ENCODE measurements around the gene PDCD4.
A peak's percentile ranks its signal among the peaks of the same experiment; 100 is the strongest.

Gene PDCD4

DNA sequence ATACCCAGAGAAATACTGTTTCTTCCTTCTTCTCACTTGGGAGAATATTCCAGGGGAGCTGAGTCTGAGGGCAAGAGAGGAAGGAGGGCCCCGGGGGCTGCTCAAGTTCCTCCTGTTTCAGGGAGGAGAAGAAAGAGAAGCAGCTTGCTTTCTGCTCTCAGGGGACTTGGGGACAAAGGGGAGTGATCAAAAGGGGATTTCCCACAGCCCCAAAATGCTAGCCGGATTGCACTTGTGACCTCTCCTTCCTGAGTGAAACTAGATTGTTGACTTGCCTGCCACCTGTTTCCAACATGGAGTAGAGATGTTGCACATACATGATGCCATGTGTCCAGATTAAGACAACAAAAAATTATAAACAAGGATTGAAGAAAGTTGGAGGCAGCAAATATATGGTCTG, 28.7 kb upstream of the PDCD4 start:
- DNase-seq = no peak

DNA sequence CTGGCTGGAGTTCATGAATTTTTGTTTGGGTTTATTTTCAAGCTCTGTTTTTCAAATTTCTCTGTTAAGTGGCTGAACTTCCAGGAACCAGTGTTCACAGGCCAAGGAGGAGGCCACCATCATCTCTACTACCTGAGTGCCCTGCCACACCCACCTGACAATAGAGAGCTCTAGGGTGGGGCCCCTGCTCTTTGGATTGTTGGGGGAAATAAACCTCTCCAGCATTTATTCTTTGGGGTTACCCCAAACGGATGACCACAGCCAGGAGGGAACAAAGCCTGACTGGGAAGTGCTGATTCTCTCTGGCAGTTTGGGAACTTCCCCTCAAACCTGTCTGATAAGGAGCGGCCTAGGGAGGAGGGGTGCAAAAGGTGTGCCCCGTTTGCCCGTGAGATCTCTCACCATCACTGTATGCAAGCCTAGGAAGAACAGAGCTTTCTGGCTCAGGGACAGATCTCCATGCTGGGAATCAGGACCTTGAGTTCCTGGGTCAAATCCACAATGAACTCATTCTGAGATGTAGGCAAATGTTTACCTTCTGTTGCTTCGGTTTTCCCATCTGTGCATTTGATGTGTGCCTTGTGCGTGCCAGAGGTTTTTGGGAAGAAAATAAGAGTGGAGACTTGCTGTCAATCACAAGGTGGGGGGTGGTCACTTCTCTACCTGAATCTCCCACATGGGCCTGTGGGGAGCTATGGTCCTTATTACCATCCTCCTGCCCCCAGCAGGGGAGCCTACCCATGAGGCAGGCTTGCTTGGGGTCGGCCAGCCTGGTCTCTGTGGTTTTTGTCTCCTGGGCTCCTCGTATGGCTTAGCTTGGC, 27.7 kb upstream of the PDCD4 start:
- DNase-seq = no peak

DNA sequence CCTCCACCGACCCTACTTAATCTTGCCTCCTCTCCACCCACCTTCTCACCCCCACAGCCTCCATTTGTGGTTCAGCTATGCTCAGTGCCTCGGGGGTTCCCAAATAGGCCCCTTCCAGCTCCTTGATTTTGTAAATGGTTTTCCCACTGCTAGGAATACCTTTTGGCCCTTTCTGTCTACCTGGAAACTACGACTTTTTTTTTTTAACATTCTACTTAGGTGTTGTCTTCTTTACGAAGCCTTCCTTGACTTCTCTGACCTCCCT, 27.2 kb upstream of the PDCD4 start:
- DNase-seq = no peak

DNA sequence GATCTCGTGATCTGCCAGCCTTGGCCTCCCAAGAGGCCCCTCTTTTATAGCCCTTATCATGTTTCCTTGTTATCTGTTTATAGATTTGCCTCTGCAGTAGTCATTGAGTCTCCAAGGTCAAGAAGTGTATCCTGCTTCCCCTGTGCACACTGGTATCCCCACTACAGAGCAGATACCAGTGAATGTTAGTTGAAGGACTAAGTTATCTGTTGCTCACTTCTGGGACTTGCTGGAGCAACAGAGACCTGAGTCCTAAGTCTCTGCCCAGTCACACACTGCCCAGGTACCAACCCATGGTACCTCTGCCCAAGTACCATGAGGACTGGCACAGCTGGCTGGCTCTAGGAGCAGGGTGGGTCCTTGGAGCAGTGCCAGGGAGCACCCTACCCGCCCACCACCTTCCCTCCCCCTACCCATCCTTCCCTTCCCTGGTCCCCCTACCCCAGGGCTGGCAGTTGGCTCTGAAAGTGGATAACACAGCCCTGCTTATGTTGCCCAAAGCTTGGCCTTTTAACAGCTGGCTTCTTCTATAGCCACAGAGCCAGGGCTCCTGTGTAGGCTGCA, 26.5 kb upstream of the PDCD4 start:
- no peak for DNase-seq

DNA sequence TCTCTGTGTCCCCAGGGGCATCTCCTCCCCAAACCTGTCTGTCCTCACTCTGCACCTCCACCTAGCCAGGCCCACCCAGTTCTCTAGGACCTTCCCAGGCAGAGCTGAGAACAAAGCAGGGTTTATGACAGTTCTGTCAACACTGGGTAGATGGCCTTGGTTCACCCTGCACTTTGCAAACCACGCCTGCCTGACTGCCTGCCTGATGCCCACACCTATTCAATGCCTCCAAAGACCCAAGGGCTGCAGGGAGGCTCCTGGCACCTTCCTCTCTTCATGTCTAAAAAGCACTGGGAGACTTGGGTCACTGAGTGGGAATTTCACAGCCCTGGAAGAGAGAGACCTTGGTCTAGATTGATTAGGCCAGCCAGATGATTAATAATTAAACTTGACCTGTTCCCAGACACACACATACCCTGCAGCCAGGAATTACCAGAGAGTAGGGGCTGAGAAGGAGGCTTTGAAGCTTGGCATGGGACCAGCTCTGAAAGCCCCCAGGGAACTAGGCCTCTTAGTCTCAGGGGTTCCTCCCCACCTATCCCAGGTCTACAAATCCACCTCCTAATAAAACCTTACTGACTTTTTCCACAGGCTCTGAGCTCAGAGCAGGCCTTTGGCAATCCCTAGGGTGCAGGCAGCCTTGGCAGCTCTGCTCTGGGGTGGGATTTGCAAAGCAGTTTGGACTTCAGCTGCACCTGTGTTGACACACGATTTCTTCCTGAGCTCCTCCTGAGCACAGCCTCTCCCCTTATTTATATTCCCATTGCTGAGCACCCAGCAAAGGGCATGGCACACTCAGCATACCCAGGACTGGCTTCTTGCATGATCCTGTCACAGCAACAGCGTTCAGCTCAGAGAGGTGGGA, 25.7 kb upstream of the PDCD4 start:
- DNase-seq = no peak

DNA sequence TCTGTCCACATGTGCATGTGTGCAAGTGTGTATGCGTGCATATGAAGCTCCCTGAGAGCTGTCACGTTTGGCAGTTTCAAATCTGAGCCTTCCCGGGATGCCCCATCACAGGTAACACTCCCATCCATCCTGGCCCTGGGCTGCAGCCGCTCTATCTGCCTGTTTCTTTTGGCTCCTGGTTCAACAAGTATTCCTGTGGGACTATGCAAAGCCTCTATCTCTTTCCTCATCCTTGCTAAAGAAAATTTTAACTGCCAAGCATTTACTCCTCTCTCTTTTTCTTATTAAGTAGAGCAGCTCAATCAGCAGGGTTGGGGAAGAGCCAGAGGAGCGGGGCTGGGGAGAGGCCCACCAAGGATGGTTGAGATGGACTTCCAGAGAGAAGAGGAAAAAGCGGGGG, 24.4 kb upstream of the PDCD4 start:
- DNase-seq = no peak

DNA sequence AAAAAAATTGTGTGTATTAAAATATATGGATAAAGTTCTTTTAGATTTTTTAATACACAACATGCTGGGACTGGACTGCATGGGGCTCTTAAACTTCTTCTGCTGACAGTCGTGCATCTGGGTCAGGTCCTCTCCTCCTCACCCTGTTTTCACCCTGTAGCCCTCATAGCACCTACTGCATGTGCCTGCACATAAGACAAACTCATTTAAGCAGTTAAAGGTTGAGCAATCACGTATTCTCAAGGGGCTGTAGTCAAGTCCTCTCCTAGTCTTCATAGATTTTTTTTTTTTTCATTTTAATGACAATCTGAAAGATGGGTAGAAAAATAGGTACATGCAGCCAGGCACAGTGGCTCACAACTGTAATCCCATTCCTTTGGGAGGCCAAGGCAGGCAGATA, 23.6 kb upstream of the PDCD4 start:
- DNase-seq = no peak

DNA sequence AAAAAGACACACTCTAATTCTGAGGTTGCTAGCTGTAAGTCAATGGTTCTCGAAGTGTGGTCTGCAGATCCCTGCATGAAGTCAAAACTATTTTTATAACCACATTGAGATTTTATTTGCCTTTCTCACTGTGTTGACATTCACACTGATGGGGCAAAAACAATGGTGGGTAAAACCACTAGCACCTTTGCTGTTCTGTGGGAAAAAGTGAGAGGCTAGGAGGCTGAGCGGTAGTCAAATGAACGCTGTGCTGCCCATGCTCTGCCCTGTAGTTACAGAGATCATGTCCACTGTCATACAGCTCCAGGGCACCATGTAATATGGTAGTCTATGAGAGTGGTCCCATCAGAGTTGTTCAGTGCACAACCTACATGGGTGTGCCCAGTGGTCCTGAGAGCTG, 21.6 kb upstream of the PDCD4 start:
- DNase-seq = no peak

DNA sequence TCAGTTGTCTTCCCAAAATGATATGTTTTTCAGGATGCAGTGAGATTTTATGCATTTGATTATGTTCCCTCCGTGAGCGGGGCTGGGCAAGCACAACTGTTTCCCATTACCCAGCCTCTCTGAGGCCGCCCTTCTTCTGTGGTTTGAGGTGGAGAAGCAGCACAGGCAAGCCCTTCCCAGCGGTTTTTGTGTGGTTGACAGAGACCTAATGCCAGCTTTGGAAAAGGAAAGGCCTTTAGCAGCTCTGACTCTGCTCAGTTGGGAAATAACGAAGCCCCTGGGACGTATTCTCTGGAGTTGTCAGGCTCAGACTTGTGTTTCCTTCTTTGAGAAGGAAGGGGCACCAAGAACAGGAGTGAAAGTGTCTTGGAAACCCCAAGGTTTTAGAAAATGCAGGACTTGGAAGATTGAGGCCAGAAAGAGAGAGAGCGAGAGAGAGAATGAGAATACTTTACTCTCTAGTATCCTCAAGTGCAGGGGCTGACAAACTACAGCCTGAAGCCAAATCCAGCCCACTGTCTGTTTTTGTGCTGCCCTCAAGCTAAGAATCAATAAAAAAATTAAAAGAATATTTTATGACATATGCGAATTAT, 20.6 kb upstream of the PDCD4 start:
- peak; percentile 39 for DNase-seq

DNA sequence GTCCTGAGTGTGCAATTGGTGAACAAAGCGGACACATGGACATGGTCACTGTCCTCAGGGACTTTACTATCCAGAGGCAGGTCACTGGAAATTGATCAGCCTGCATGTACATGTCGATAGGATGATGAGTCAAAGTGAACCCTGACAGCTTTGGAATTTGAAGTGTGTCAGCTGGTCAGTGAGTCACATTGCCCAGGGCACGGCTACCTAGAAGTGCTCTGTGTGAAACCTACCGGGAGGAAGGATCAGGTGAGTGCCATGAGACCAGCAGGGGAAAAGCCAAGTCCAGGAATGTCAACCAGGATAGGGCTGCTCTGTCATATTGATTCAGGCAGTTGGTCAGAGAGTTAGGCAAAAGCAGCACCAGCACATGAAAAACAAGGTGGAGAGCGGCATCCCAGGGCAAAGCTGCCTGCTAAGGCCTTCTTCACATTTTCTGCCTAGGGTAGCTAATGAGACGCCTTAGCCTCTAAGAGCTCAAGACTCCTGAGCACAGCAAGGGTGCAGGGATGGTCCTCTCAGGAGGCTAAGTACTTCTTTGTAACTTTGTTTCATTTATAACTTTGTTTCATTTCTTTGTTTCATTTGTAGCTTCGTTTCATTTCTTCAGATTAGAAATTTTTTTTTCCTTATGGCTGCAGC, 19.4 kb upstream of the PDCD4 start:
- no peak for DNase-seq

DNA sequence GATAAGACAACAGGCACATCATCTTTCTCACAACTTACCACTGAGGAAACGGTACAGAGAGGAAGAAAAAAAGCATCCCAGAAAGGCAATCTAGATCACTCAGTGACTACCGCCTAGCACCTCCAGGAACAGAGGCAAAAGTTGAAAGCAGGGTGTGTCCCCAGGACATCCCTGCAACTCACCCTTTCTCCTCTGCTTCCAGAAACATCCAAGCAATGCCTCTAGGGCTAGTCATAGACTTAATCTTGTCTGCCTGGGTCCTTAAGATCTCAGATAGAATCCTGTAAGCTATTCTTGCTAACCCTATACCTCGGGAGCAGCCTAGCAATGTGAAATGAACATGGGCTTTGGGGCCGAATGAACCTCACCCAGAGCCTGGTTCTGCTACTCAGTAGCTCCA, 18.8 kb upstream of the PDCD4 start:
- no peak for DNase-seq

DNA sequence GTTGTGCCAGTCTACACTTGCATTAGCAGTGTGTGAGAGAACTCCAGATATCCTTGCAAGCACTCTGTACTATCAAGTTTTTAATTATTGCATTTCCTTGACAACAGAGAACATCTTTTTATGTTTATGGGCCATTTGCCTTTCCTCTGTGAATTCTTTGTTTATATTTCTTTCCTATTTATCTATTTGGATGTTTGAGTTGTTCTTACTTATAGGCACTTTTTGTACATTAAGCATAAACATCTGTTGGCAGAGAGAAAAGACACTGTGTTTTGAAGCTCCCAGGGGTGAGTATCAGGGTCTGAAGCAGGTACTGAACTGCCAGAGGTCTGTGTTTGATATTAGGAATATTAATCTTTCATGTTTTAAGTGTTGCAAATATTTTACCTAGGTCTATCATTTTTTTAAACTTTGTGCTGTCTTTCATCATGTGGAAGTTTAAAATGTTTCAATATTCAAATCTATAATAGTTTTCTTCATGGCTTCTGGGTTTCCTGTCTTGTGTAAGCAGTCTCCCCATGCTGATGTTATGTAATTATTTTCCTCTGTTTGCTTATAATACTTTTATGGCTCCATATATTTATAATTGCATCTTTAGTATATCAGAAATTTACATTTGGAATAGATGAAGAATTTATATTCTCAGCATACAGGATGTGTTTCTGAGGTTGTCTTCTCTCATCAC, 17.7 kb upstream of the PDCD4 start:
- no peak for DNase-seq

DNA sequence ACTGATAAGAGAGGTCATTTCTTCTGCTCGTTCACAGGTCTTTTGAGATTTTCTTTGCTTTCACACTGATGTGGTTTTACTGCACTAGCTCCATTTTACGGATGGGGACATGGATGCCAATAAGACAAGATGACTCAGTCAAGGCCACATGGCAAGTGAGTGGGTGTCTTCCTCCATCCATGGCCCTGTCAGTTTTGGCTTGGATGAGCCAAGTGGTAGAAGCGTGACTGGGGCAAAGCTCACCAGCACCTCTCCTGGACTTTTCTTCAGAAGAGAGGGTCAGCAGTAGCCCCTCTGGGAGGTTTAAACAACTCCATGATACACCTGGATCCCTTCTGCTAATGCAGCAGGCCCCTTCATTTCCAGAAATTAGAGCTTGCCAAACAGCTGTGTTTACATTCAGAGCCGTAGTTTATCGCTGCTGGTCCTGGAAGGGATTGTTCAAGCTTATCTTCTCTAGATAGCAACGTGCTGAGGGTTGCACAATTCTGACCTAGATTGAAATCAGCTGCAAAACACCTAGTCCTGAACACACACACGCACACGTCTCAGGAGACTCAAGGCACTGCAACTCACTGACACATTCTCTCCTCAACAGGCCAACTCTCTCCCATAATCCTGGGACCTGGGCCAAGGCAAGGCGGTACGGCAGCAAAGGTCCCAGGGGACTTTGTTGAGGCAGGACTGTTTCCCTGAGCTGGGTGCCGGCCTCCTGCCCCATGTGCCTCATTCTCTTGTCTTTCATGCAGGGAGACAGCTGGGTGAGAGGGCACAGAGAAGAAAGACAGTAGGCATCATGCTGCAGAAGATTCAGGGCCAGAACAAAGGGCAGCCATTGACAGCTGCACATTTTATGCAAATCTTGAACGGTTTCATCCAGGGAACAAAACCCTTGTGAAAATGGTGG, 14.2 kb upstream of the PDCD4 start:
- peak; percentile 28 for DNase-seq

DNA sequence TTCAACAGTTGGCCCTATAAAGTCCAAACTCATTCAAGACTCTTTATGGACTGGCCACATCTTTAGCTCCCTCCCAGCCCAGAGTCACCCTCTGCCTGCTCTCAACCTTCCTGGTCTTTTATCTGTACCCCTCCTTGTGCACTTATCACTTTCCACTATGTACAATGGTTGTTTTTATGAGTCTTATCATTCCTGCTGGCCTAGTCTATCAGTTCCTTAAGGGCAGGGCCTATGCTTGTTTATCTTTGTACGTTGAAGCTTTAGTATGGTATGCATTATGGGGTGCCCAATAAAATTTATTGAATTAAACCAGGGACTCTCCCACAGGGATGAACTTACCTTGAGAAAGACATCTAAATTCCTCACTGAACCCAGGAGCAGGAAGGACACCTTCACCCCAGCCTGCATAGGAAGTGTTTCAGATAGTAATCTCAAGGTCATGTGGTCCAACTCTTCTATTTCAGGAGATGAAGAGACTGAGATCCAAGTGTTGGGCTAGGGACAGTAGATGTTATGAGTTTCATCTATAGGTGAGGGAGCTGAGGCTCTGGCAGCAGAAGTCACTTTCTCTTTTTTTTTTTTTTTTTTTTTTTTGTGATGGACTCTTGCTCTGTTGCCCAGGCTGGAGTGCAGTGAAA, 13.3 kb upstream of the PDCD4 start:
- no peak for DNase-seq

DNA sequence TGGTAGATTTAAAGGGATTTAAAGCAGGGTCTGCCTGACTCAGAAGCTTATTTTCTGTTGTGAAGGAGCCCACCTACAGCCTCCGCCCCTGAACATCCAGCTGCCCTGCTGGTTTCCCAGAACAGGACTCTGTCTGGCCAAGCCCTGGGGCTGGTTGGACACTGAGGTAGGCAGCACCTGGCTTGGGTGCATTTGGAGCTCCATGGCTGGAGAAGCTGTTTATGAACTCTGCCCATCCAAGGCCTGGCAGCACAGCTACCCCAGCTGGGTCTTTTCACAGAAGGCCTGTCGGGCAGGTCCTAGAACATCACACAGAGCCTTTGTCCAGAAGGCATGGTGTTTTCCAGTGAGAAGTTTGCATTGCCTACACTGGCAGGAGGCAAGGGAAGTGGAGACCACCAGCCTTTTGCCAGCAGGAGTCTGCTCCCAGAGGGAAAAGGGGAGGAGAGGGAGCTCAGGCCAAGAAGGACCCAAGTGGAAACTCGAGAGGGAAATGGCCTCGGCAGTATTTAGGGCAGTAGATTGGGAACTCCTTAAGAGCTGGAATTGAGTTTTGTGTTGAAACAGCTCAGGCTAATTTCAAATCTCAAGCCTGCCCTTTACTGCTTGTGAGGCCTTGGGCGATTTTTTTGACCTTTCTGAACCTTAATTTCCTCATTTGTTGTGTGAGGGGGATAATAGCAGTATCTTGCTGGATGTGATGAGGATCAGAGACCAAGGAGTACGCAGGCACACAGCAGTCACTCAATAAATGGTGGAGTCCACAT, 12.3 kb upstream of the PDCD4 start:
- DNase-seq = no peak

DNA sequence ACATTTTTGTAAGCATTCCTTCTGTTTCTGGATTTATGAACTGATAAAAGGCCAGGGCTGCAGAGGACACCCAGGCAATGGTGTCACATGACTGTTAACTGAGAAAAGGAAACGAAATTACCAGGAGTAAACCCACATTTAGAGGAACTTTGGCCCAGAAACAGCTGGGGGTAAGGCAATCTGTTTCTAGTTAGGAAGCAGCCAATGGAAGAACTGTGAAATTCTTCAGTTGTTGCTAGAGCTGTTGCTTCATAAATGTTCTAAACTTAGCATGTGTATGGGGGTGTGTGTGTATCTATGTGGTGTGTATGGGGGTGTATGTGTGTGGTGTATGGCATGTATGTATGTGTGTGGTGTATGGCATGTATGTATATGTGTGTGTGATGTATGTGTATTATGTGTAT, 11.8 kb upstream of the PDCD4 start:
- peak; percentile 94 for DNase-seq

DNA sequence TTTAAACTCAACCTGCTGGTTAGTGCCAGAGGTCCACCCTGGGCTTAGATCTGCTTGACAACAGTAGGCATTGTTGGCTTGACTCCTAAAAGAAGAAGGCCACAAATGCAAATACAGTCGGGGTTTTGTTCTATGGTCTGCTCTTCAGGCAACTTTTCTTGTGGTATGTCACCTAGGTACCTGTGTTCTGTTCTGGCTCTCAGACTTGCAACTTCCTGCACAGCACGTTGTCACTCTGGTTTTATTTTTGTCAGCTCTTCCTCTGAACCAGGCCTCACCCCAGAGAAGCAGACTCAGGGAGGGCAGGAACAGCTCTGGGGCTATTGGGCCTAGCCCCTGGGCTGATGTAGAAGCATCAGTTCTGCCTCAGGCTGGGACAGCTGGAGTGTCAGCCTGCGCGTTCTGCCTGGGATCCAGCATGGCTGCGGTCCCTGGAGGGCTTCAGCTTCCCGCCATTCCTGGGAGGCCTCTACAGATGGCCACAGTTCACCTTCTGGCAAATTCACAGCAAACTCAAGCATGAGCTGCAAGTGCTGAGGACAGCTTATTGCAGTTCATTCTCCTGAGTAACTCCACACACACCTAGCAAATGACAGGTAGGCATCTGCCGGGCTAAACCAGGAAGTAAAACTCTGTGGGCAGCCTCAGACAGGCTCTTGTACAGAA, 11.0 kb upstream of the PDCD4 start:
- no peak for DNase-seq

DNA sequence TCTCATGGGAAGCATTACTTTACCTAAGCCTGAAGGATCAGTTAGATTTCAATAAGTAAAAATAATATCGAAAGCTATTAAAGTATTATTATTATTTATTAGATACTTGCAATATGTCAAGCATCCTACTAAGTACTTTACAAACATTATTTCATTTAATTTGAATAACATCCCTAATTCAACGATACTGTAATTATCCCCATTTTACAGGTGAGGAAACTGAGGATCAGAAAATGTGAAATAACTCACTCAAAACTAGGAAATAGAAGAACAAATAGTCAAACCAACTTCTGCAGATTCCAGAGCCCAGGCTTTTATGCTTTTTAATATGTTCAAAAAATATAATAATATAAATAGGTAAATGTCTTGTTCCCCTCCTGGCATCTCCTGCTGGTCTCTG, 10.3 kb upstream of the PDCD4 start:
- DNase-seq = no peak

DNA sequence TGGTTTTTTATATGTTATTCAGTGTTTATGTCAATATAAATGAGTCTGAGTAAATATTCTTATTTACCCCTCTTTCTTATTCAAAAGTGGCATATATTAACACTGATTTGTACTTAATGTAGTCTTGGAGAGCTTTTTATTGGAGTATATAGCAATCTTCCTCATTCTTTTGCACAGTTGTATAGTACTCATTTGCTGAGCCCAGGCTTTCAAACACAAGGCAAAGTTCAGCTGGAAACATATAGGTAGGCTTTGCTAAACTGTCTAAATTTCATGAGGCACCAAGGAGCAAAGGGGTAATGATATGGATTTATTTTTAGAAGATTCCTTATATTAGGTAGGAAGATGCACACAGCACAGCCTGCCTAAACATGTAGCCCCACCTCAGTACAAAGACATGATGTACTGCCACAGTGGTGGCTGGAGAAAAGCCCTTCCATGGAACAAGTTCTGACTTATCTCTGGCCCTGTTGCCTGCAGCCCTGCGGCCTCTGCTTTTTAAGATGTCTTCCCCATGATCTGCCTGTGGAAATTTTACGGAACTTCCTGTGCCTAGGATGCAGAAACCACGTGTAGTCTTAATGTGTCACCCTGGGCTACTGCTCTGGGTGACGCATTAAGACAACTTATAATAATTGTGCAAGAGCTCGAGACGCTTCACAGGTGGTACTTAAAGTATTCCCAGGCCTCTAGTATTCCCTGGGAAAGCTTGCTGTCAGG, 9.6 kb upstream of the PDCD4 start:
- no peak for DNase-seq

Measured in fibroblast of skin of right quadriceps (primary cell).